H1 (cell line): Measurements from ENCODE around the gene TEX55. TPM values are rescaled to one million over a fixed set of nuclear protein-coding genes. Genes with fewer than 3 reads are reported as not detected.

ENCODE experiments used
- CHD7 ChIP-seq: fragments of 300-600 bp; sonication (generic); IDR thresholded peaks from 2 replicates; pipeline ENCODE4 v1.7.1; 2012; ENCODE audit warnings: low read length, moderate library complexity, mild to moderate bottlenecking, inconsistent platforms; ENCODE audit not compliant: insufficient replicate concordance
- JUN ChIP-seq: IDR thresholded peaks from 2 replicates; pipeline ENCODE4 v1.6.1; 2011; ENCODE audit warnings: low read depth, mild to moderate bottlenecking, improper control_type of control experiment, low read length
- POU5F1 ChIP-seq: IDR thresholded peaks from 2 replicates; pipeline ENCODE4 v1.6.1; 2011; ENCODE audit warnings: low read depth, mild to moderate bottlenecking, low read length, moderate library complexity
- SP1 ChIP-seq: IDR thresholded peaks from 2 replicates; pipeline ENCODE4 v1.6.1; 2011; ENCODE audit warnings: low read depth, low read length
- SP2 ChIP-seq: IDR thresholded peaks from 2 replicates; pipeline ENCODE4 v1.6.1; 2012; ENCODE audit warnings: mild to moderate bottlenecking, low read length, inconsistent platforms
- polyA plus RNA-seq, 7 experiments: library from polyadenylated mRNA; depleted of rRNA in 3 of 7; stranded (reverse) in 5 of 7; unstranded in 2 of 7; fragments of >200 nt in 5 of 7; fragments of 200-250 nt in 2 of 7; gene quantifications; 1 replicate in 5 of 7; 2 replicates in 1 of 7; 4 replicates in 1 of 7; pipeline versions ENCODE4 v1.2.1 to v1.2.3, GENCODE V29; 2011 to 2013; ENCODE audit warnings: missing spikeins in 2 of 7, mixed read lengths in 2 of 7
- total RNA-seq: library from RNA; stranded (reverse); fragmentation: NEBNext Ultra II Directional; extraction: Animal tissue kit (Norgen Biotek cat#: 25700); gene quantifications from 2 replicates; pipeline ENCODE4 v1.2.1, GENCODE V29; 2021

TEX55 gene
- total and polyA plus RNA-seq, 2 of the 8 experiments (the other 6 are each of a cell fraction or from before 2014, with no cell fraction given), result not detected

DNA sequence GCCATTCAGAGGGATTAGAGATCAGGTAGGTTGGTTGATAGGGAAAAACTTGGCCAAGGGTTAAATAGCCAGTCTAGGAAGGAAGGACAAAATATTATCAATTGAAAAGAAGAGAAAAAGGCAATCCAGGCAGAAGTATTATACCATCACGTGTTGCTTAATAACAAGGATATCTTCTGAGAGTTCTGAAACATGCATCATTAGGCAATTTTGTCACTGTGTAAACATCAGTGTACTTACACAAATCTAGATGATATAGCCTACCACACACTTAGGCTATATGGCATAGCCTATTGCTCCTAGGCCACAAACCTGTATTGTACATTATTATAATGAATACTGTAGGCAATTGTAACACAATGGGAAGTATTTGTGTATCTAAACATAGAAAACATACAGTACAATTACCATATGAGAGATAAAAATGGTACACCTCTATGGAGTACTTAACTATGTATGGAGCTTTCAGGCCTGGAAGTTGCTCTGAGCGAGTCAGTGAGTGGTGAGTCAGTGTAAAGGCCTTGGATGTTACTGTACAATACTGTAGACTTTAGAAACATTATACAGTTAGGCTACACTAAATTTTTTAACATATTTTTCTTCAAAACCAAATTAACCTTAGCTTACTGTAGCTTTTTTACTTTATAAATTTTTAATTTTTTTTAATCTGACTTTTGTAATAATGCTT, 2.7 kb downstream of the TEX55 start (continued):
- TF ChIP-seq CHD7 (no peak), POU5F1 (no peak), JUN (no peak), SP2 (no peak), SP1 (no peak)
